Measurements from ENCODE around the gene BCAS1. TPM values are rescaled to one million over a fixed set of nuclear protein-coding genes. Genes with fewer than 3 reads are reported as not detected.

BCAS1 gene
- total and polyA plus RNA-seq, 2 donors (not counting 1 experiment from before 2014, with no cell fraction given) = 0.97 to 1.1 TPM

DNA sequence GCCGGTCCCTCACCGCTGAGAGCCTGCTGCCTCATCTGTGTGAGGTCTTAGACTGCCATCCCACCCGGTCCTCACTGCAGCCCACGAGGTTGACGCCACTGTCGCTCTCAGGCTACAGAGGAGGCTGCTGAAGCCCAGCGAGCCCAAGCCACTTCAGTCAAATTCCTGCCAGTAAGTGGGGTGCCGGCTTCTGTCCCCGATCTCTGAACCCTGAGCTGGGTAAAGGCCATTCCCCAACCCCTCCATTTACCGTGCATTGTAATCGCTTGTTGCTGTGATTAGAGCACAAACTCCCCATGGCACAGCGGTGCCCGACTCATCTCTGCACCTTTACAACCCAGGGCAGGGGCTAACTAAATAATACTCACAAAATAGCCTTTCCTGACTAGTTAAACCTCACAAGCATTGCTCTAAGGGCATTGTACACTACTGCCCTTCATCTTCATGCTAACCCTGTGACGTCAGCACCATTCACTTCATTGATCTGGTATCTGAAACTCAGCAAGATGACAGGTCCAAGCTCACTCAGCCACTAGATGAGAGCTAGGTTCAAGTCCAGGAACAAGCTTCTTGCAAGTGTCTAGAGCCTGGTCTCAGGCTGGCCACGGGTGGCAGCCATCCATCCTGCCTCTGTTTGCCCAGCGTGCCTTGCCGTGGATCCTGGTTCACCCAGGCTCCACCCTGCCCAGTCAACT is 122.7 kb downstream of the BCAS1 start:
- Histone ChIP-seq H3K4me3 (ENCODE audit: control extremely low read depth in 1 of 5, extremely low read depth in 1 of 5, insufficient read depth in 1 of 5, low read depth in 2 of 5, low read length in 4 of 5) (no peak overlapping the region), H3K4me1 (ENCODE audit: control insufficient read depth in 2 of 2, insufficient read depth in 2 of 2, low read length in 2 of 2) (peaks cover 26 to 34% of the 10 kb centered on the region in 2 donors), H3K27ac (ENCODE audit: low read length in 2 of 2) (no peak overlapping the region), H4K20me1 (ENCODE audit: control insufficient read depth, insufficient read depth, low read length, poor library complexity, severe bottlenecking) (no peaks in the 10 kb centered on the region), H2AFZ (ENCODE audit: insufficient read depth, low read depth, low read length, poor library complexity, severe bottlenecking) (no peak overlapping the region), H3K9me3 (ENCODE audit: control extremely low read depth in 1 of 3, control insufficient read depth in 2 of 3, insufficient read depth in 1 of 3, low read length in 2 of 3) (peaks cover 0 to 1% (median 0%) of the 10 kb centered on the region in 3 donors), H3K4me2 (replicated peaks; ENCODE audit: low read depth, low read length, poor library complexity, severe bottlenecking) (no peak overlapping the region), H3K9ac (ENCODE audit: low read length) (no peak overlapping the region), H3K79me2 (ENCODE audit: control insufficient read depth, insufficient read depth, low read length) (no peaks in the 10 kb centered on the region), H3K36me3 (replicated peaks in 1 of 2; ENCODE audit: control extremely low read depth in 1 of 2, control insufficient read depth in 1 of 2, extremely low read depth in 1 of 2, insufficient read depth in 2 of 2, low read length in 1 of 2) (no peaks in the 10 kb centered on the region), H3K27me3 (replicated peaks in 1 of 4; ENCODE audit: control extremely low read depth in 1 of 4, control insufficient read depth in 3 of 4, insufficient read depth in 4 of 4, low read length in 3 of 4) (no peaks in the 10 kb centered on the region)
- H3K9me3 Mint-ChIP-seq (ENCODE audit: insufficient read depth) = no peaks in the 10 kb centered on the region
- WGBS (ENCODE audit: insufficient coverage) = 88% methylated on average over 17 of the region's 17 CpGs
- H3K27me3 Mint-ChIP-seq = no peaks in the 10 kb centered on the region
- no peak for TF ChIP-seq EZH2 (IDR thresholded peaks at IDR 0.05; ENCODE audit: borderline replicate concordance, insufficient read depth, low read depth, low read length, poor library complexity, severe bottlenecking)
- no peak for TF ChIP-seq CTCF (IDR thresholded peaks at IDR 0.05)
- H3K4me3 Mint-ChIP-seq = no peak overlapping the region
- CTCF ChIA-PET = interaction anchor here (0.6 to 1.2 kb wide), 4 partner anchors 32 to 625 kb away, joined by 3 to 4 read pairs (median 4); no protein-coding TSS in a partner anchor
- ATAC-seq (ENCODE audit: low read depth) = no peak
- POLR2A ChIA-PET = interaction anchor here (0.6 kb wide), 1 partner anchor 111 kb away, joined by 10 read pairs; no protein-coding TSS in a partner anchor
- no peak overlapping the region for H3K27ac Mint-ChIP-seq
- peaks cover 34% of the 10 kb centered on the region for H3K4me1 Mint-ChIP-seq
- DNase-seq = no peak
- intact Hi-C loops (cut with micrococcal nuclease) = loop anchor here (10.0 kb wide), 1 partner anchor 1633 kb away; no protein-coding TSS in a partner anchor

GRCh38 chr20:53946106-53946505 is 124.3 kb downstream of the BCAS1 start:
- no peaks in the 10 kb centered on the region for H4K20me1 ChIP-seq (ENCODE audit: control insufficient read depth, insufficient read depth, low read length, poor library complexity, severe bottlenecking)
- no peak for ATAC-seq (ENCODE audit: low read depth)
- DNase-seq = no peak
- H3K4me2 ChIP-seq (replicated peaks; ENCODE audit: low read depth, low read length, poor library complexity, severe bottlenecking) = no peak overlapping the region
- Mint-ChIP-seq H3K9me3 (ENCODE audit: insufficient read depth) (no peaks in the 10 kb centered on the region), H3K4me3 (no peak overlapping the region), H3K27ac (no peak overlapping the region), H3K4me1 (peaks cover 49% of the 10 kb centered on the region), H3K27me3 (no peaks in the 10 kb centered on the region)
- H3K9me3 ChIP-seq (ENCODE audit: control extremely low read depth in 1 of 3, control insufficient read depth in 2 of 3, insufficient read depth in 1 of 3, low read length in 2 of 3) = no peaks in the 10 kb centered on the region
- no peaks in the 10 kb centered on the region for H3K27me3 ChIP-seq (replicated peaks in 1 of 4; ENCODE audit: control extremely low read depth in 1 of 4, control insufficient read depth in 3 of 4, insufficient read depth in 4 of 4, low read length in 3 of 4)
- H3K9ac ChIP-seq (ENCODE audit: low read length) = no peak overlapping the region
- H3K4me1 ChIP-seq (ENCODE audit: control insufficient read depth in 2 of 2, insufficient read depth in 2 of 2, low read length in 2 of 2) = peaks cover 41 to 49% of the 10 kb centered on the region in 2 donors
- TF ChIP-seq EZH2 (IDR thresholded peaks at IDR 0.05; ENCODE audit: borderline replicate concordance, insufficient read depth, low read depth, low read length, poor library complexity, severe bottlenecking) (no peak), CTCF (IDR thresholded peaks at IDR 0.05) (no peak)
- H3K79me2 ChIP-seq (ENCODE audit: control insufficient read depth, insufficient read depth, low read length) = no peaks in the 10 kb centered on the region
- no peak overlapping the region for H2AFZ ChIP-seq (ENCODE audit: insufficient read depth, low read depth, low read length, poor library complexity, severe bottlenecking)
- no peaks in the 10 kb centered on the region for H3K36me3 ChIP-seq (replicated peaks in 1 of 2; ENCODE audit: control extremely low read depth in 1 of 2, control insufficient read depth in 1 of 2, extremely low read depth in 1 of 2, insufficient read depth in 2 of 2, low read length in 1 of 2)
- CTCF ChIA-PET = interaction anchor here (1.5 to 2.2 kb wide), 3 partner anchors 117 to 364 kb away, joined by 4 to 8 read pairs (median 7); no protein-coding TSS in a partner anchor
- no peak overlapping the region for H3K27ac ChIP-seq (ENCODE audit: low read length in 2 of 2)
- WGBS (ENCODE audit: insufficient coverage) = 95% methylated on average over 3 of the region's 4 CpGs
- intact Hi-C loops (cut with micrococcal nuclease) = loop anchor here (10.0 kb wide), 1 partner anchor 1631 kb away; no protein-coding TSS in a partner anchor
- no peak overlapping the region for H3K4me3 ChIP-seq (ENCODE audit: control extremely low read depth in 1 of 5, extremely low read depth in 1 of 5, insufficient read depth in 1 of 5, low read depth in 2 of 5, low read length in 4 of 5)
- POLR2A ChIA-PET = interaction anchor here (0.6 kb wide), 1 partner anchor 255 kb away, joined by 4 read pairs; no protein-coding TSS in a partner anchor

All from B cell (primary cell).